ENCODE data around the gene TMEM120B.
"Not testable (repeated sequence)": the region's sequence is repeated elsewhere in the genome, so short reads cannot be mapped to it uniquely, and the experiment has no call there.

TMEM120B gene

GRCh38 chr12:121748571-121749265 lies 36.2 kb downstream of the TMEM120B start:
- DNase-seq (ENCODE audit: low spot score): no peak

DNA sequence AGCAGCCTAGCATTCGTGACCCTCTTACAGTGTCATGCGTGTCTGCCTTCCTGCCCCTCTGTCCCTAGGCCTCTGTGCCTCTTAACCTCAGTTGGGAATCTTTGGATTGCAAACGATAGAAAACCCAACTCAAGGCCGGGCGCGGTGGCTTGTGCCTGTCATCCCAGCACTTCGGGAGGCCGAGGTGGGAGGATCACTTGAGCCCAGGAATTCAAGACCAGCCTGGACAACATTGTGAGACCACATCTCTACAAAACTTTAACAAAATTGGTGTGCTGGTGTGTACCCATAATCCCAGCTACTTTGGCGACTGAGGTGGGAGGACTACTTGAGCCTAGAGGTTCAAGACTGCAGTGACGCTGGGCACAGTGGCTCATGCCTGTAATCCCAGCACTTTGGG lies 36.7 kb downstream of the TMEM120B start:
- DNase-seq (ENCODE audit: low spot score): no peak

GRCh38 chr12:121750507-121750955 lies 38.0 kb downstream of the TMEM120B start:
- DNase-seq (ENCODE audit: low spot score): no peak

GRCh38 chr12:121751034-121751433 lies 38.5 kb downstream of the TMEM120B start:
- DNase-seq (ENCODE audit: low spot score): no peak

DNA sequence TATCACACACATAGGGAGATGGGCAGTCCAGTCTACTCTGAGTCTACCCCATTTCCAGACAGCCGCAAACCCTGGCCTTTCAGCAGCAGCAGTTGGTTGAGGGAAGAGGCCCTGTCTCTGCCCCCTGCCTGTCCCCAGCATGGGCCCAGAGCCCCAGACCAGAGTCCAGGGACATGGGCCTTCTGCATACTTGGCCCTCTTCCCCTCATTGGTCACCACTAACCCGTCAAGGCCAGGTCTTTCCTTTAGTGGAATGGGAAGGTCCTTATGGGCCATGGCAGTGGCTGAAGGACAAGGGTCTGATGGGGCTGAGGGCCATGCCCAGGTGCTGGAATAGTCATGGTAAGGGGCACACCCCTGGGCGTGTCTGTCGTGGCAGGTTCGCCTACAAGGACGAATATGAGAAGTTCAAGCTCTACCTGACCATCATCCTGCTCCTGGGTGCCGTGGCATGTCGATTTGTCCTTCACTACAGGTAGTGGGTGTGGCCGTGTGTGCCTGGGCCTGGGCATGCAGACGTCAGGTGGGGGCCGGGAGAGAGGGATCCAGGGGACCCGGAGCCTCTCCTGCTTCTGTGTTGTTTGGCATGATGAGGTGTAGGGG lies 39.3 kb downstream of the TMEM120B start:
- DNase-seq (ENCODE audit: low spot score): no peak

GRCh38 chr12:121753844-121754264 lies 41.3 kb downstream of the TMEM120B start:
- DNase-seq (ENCODE audit: low spot score): peak; percentile 86

DNA sequence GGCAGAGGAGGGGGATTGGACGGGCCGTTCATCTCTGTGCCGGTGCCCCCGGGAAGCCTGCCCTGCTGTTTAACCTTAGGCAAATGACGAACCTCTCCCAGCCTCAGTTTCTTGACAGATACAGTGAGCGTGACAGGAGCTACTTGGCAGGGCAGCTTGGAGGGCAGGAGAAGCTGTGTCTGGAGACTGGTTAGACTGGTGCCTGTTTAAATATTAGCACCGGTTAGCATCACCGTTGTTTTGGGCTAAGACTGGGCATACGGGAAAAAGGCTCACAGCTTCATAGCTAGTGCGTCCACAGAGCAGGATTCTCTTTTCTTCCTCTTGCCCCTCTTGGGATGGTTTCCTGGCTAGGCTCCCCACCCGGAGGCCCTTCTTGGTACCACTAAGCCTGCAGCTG lies 42.3 kb downstream of the TMEM120B start:
- DNase-seq (ENCODE audit: low spot score): no peak

DNA sequence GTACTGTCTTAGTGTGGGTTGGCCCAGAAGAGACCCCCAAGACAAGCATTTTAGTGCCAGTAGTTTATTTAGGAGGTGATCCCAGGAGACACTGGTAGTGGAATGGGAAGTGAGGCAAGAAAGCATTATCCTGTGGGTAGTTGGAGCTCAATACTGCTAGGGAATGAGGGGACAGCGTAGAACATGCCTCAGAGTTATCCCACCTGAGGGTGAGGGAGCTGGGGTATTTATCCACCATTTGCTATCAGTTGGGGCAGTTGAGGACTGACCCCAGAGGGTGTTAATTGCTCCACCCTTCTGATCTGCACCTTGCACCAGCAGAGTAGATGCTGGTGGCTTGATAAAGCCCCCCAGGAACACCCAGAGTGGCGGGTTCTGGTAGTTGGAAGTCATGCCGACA lies 43.0 kb downstream of the TMEM120B start:
- DNase-seq (ENCODE audit: low spot score): no peak

DNA sequence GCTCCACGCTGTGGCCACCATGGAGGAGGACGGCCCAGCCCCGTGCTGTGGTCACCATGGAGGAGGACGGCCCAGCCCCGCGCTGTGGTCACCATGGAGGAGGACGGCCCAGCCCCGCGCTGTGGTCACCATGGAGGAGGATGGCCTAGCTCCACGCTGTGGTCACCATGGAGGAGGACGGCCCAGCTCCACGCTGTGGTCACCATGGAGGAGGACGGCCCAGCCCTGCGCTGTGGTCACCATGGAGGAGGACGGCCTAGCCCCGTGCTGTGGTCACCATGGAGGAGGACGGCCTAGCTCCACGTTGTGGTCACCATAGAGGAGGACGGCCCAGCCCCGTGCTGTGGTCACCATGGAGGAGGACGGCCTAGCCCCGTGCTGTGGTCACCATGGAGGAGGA lies 46.0 kb downstream of the TMEM120B start:
- DNase-seq (ENCODE audit: low spot score): not testable (repeated sequence)

DNA sequence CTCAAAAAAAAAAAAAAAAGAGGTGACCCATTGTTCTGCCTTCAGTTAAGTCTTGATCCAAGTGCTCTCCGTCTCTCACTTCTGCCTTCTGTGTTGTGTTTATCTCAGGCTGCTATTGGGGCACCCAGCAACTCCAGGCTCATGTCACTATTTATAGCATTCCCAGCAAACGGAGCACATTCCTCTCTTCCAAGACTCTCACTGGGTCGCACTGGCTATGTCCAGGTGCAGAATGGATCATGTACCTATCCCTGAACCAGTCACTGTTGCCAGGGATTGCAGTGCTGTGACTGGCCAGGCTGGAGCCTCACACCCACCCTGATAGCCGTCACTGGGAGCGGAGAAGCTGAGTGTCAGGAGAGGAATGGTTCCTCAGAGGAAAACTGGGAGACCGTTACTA lies 49.7 kb downstream of the TMEM120B start:
- no peak for DNase-seq (ENCODE audit: low spot score)

GRCh38 chr12:121764808-121765207 lies 52.3 kb downstream of the TMEM120B start:
- DNase-seq (ENCODE audit: low spot score): no peak

DNA sequence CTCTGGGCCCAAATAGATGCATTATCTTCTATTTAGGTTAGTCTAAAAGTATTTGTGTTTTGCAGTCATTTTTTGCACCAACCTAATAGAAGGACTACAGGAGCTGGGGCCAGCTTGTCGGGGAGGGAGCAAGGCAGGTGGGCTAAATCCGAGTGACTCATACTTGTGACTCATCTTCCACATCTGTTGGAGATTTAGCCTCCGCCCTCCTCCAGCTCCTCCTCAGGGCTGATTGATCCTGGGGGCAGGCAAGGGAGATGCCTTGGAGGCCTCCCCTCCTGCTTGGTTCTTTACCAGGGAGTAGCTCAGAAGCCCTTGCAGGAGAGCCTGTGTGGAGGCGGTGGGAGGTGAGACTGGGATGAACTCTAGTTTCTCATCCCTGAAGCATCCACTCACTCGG lies 53.0 kb downstream of the TMEM120B start:
- DNase-seq (ENCODE audit: low spot score): peak; percentile 35

- no peak for DNase-seq (ENCODE audit: low spot score)
Measured at GRCh38 chr12:121766290-121767039, 53.9 kb downstream of the TMEM120B start.

- DNase-seq (ENCODE audit: low spot score): no peak
Measured at GRCh38 chr12:121767525-121768016, 55.0 kb downstream of the TMEM120B start.

DNA sequence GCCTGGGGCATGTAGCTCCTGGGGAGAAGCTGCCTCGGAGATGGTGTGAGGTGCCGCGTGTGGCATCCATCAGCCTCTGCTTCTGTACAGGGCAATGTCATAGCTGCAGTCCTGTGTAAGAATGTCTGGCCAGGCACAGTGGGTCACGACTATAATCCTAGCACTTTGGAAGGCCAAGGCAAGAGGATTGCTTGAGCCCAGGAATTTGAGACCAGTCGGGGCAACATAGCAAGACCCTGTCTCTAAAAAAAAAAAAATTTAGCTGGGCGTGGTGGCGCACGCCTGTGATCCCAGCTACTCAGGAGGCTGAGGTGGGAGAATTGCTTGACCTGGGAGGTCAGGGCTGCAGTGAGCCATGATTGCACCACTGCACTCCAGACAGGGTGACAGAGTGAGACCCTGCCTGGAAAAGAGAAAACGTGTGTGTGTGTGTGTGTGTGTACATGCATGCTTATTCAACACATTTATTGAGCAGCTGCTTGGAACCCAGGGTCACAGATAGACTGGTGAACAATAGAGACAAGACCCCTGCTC lies 56.8 kb downstream of the TMEM120B start:
- DNase-seq (ENCODE audit: low spot score): no peak

DNA sequence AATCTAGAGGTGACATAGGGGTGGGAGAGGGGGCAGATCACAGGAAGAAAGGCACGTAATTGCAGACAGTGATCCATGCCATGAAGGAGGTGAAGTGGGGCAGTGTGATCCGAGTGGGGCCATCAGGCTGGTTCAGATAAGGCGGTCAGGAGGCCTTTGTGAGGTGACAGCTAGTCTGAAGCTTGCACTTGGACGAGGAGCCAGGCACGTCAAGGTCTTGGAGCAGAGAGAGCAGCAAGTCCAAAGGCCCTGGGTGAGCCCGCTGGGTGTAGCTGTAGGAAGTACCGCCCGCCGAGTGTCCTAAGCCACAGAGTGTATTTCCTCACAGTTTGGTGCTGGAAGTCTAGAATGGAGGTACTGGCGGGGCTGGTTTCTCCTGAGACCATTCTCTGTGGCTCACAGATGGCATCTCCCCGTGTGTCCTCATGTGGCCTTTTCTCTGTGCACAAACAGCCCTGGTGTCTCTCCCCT lies 57.3 kb downstream of the TMEM120B start:
- DNase-seq (ENCODE audit: low spot score): no peak

- DNase-seq (ENCODE audit: low spot score): no peak
Measured at GRCh38 chr12:121770388-121770787, 57.8 kb downstream of the TMEM120B start.

DNA sequence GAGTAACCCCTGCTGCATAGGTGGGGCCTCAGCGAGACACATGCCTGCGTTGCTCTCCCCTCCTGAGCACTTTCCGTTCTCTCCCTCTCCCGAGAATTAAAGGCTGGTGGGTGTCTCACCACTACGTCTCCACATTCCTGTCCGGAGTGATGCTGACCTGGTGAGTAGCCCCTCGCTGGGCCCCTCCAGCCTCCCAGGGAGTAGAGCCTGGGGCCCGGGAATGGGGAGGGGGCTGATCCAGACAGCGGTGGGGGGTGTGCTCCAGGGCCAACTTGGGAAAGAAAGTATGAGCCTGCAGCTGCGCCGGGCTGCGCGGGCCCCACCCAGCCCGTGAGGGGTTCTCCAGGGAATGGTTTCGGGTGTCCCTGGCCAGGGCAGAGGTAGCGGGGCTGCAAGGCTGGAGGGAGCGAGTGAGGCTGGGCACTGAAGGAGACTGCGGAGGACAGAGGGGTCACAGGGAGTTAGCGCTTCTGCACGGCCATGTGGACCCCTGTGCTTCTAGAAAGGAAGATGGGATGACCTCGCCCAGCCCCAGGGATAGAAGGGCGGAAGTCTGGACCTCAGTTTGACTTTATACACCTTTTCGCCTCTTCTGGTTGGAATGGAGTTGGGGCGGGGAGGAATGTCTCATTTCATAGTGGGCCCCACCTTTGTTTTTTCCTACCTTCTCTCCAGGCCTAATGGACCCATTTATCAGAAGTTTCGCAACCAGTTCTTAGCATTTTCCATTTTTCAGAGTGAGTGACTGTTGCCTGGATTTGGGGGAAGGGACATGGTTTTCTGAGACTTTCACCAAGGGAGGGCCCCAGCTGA lies 58.5 kb downstream of the TMEM120B start:
- no peak for DNase-seq (ENCODE audit: low spot score)

GRCh38 chr12:121773011-121773777 lies 60.6 kb downstream of the TMEM120B start:
- DNase-seq (ENCODE audit: low spot score): peak; percentile 74

DNA sequence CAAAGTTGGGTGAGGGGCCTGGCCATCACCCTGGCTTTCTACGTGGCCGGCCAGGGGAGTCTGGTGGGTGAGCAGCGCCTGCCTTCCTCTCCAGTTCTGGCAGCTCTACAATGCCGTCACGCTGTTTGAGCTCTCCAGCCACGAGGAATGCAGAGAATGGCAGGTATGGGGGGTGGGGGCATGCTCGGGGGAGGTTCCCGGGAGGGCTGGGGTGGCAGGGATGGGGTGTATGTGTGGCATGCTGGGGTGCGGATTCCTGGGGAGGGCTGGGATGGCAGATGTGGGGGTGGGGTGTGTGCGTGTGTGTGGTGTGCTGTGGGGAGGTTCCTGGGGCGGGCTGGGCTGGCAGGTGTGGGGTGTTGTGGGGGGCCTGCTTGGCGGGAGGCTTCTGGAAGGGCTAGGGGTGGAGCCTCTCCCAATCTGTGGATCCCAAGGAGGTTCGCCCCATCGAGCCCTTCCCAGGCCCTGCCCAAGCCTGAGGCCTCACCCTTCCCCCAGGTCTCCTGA lies 62.5 kb downstream of the TMEM120B start:
- DNase-seq (ENCODE audit: low spot score): no peak

- no peak for DNase-seq (ENCODE audit: low spot score)
Measured at GRCh38 chr12:121775501-121775900, 62.9 kb downstream of the TMEM120B start.
